SW 1271 (cell line): Measurements from ENCODE around the gene TIMMDC1.
A peak's percentile ranks its signal among the peaks of the same experiment; 100 is the strongest.

Experiments used
- DNase-seq, 2 experiments: peaks; one replicate each; lab custom pipeline; 2025; lab: John Stamatoyannopoulos, UW

TIMMDC1 gene

GRCh38 chr3:119498186-119499011 lies at the start of gene TIMMDC1:
Gene TIMMDC1, plus strand, starts transcription at chr3:119498547. Its CDS starts 187 bp downstream, at chr3:119498734.
- DNase-seq, result peak; percentile 95 to 96

GRCh38 chr3:119453822-119454221 lies 44.5 kb upstream of the TIMMDC1 start:
- no peak for DNase-seq

GRCh38 chr3:119456469-119456868 lies 41.9 kb upstream of the TIMMDC1 start:
- DNase-seq, result no peak

- DNase-seq, result no peak
Measured at GRCh38 chr3:119457246-119457645, 41.1 kb upstream of the TIMMDC1 start.

GRCh38 chr3:119463171-119464169 lies 34.9 kb upstream of the TIMMDC1 start, which contains the start of gene TMEM39A:
Gene TMEM39A, minus strand, starts transcription at chr3:119463615. Its CDS starts 1,541 bp downstream, at chr3:119462074.
- DNase-seq, result peak; percentile 93 to 98

- DNase-seq, result no peak
Measured at GRCh38 chr3:119468041-119468440, 30.3 kb upstream of the TIMMDC1 start.

GRCh38 chr3:119469418-119470189 lies 28.7 kb upstream of the TIMMDC1 start:
- peak in 1 of 2 experiments; percentile 35 for DNase-seq

- no peak for DNase-seq
Measured at GRCh38 chr3:119470866-119471265, 27.5 kb upstream of the TIMMDC1 start.

GRCh38 chr3:119481079-119481478 lies 17.3 kb upstream of the TIMMDC1 start:
- no peak for DNase-seq

GRCh38 chr3:119483101-119483500 lies 15.2 kb upstream of the TIMMDC1 start:
- no peak for DNase-seq

GRCh38 chr3:119485563-119485962 lies 12.8 kb upstream of the TIMMDC1 start:
- DNase-seq, result no peak

GRCh38 chr3:119490153-119490552 lies 8.2 kb upstream of the TIMMDC1 start:
- no peak for DNase-seq

GRCh38 chr3:119492128-119492527 lies 6.2 kb upstream of the TIMMDC1 start:
- no peak for DNase-seq

GRCh38 chr3:119492810-119493209 lies 5.5 kb upstream of the TIMMDC1 start:
- DNase-seq, result no peak

- DNase-seq, result peak in 1 of 2 experiments; percentile 18
Measured at GRCh38 chr3:119494597-119494996, 3.8 kb upstream of the TIMMDC1 start.

GRCh38 chr3:119497820-119498185 lies 544 bp upstream of the TIMMDC1 start:
- peak in 1 of 2 experiments; percentile 7 for DNase-seq

- DNase-seq, result no peak
Measured at GRCh38 chr3:119500265-119500664, 1.9 kb downstream of the TIMMDC1 start.

- no peak for DNase-seq
Measured at GRCh38 chr3:119500901-119501300, 2.6 kb downstream of the TIMMDC1 start.

GRCh38 chr3:119506631-119507030 lies 8.3 kb downstream of the TIMMDC1 start:
- no peak for DNase-seq

GRCh38 chr3:119507404-119507803 lies 9.1 kb downstream of the TIMMDC1 start:
- no peak for DNase-seq

- DNase-seq, result no peak
Measured at GRCh38 chr3:119508172-119508845, 10.0 kb downstream of the TIMMDC1 start.
